NCI-H2081 treated with DMSO at 0.1 percent for 48 hours (cell line): ENCODE data around the gene B3GNT7.
"Not testable (repeated sequence)": the region's sequence is repeated elsewhere in the genome, so short reads cannot be mapped to it uniquely, and the experiment has no call there.

Experiments used
- DNase-seq: peaks from one replicate; lab custom pipeline; 2025; lab: John Stamatoyannopoulos, UW

Gene B3GNT7

GRCh38 chr2:231403421-231404182 lies 8.1 kb downstream of the B3GNT7 start:
- DNase-seq: not testable (repeated sequence)

DNA sequence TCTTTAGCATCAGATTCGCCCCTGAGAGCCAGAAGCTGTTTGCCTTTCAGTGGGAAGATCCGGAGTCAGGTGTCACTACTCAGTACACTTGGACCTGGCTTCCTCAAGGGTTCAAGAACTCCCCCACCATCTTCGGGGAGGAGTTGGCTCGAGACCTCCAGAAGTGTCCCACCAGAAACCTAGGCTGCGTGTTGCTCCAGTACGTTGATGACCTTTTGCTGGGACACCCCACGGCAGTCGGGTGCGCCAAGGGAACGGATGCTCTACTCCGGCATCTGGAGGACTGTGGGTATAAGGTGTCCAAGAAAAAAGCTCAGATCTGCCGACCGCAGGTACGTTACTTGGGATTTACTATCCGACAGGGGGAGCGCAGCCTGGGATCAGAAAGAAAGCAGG lies 8.7 kb downstream of the B3GNT7 start:
- not testable (repeated sequence) for DNase-seq

DNA sequence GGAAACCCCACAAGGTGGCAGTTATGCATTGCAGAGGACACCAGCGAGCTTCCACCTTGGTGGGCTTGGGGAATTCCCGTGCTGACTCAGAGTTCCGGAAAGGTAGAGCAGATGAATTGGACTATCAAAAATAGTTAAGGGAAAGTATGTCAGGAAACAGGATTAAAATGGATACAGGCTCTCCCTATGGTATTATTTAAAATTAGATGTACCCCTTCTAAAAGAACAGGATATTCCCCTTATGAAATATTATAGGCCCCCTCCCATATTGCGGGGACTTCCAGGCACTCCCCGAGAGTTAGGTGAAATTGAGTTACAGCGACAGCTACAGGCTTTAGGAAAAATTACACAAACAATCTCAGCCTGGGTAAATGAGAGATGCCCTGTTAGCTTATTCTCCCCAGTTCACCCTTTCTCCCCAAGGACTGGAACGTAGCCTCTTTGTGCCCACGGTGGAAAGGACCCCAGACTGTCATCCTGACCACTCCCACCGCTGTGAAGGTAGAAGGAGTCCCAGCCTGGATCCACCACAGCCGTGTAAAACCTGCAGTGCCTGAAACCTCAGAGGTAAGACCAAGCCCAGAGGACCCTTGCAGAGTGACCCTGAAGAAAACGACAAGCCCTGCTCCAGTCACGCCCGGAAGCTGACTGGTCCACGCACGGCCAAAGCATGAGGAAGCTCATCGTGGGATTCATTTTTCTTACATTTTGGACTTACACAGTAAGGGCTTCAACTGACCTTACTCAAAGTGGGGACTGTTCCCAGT lies 10.3 kb downstream of the B3GNT7 start:
- DNase-seq: not testable (repeated sequence)

DNA sequence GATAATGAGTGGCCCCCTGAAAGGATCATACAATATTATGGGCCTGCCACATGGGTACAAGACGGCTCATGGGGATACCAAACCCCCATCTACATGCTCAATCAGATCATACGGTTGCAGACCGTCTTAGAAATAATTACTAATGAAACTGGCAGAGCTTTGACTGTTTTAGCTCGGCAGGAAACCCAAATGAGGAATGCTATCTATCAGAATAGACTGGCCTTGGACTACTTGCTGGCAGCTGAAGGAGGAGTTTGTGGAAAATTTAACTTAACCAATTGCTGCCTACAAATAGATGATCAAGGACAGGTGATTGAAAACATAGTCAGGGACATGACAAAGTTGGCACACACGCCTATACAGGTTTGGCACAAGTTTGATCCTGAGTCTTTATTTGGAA lies 12.2 kb downstream of the B3GNT7 start:
- not testable (repeated sequence) for DNase-seq

- DNase-seq: not testable (repeated sequence)
Measured at GRCh38 chr2:231408304-231408703, 12.8 kb downstream of the B3GNT7 start.

GRCh38 chr2:231409776-231410175 lies 14.3 kb downstream of the B3GNT7 start:
- DNase-seq: no peak

GRCh38 chr2:231410293-231411004 lies 14.9 kb downstream of the B3GNT7 start:
- no peak for DNase-seq

- no peak for DNase-seq
Measured at GRCh38 chr2:231411237-231411636, 15.7 kb downstream of the B3GNT7 start.

DNA sequence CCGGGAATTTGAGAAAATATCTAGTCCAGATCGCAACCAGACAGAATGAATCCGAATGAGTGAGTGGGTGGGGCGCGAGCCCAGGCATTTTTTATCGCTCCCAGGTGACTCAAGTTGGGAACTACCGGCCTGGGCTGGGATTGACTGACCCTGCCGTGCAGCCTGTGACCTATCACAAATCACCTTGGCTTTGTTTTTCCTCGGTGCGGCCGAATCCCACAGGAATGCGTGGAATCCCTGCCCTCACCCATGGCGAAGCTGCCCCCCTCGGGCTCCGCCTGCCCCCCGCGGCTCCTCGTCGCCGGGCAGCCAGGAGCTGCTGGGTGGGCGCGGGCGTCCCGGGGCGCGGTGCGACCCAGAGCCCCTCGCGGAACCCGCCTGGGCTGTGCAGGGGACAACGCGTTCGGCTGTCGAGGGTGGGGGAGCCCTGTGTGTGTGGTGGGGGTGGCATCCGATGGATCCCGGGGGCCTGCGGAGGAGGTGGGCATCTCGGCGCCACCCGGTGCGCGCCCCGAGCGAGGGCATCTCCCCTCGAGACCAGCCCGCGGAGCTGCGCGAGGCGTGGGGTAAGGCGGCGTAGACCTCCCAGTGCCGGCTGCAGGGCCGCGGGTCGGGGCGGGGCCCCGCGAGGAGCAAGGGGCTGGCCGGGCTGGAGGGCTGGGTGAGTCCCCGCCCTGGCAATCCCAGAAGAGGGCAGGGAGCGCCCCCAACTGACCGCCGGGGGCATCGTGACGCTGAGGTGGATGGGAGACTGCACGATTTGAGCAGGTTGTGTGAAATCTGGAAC lies 16.5 kb downstream of the B3GNT7 start:
- no peak for DNase-seq

GRCh38 chr2:231412618-231412963 lies 17.1 kb downstream of the B3GNT7 start:
- no peak for DNase-seq

- no peak for DNase-seq
Measured at GRCh38 chr2:231413456-231413855, 17.9 kb downstream of the B3GNT7 start.

DNA sequence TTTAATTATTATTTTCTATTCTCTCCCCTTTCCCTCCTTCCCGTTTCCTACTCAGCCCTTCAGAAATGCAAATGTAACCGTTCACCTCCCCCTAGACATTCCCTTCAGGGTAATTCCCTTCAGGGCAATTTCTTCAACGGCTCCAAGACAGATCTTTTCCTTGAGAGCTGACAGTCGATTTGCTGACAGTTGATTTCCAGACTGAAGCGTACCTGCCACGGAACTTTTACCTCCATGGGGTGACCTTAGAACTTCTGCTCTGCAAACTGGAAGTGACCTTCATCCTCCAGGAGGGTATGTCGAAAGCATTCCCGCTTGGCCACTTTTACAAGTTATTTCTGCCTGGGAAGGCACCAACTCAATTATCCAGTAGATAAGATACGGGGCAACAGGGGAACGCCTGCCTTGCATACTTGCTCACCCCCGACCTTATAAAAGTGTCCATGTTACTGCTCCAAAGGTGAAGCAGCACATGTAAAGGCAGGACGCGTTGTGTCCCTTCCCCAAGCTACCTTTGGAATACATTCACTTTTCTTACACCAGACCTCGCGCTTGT lies 18.5 kb downstream of the B3GNT7 start:
- DNase-seq: no peak

DNA sequence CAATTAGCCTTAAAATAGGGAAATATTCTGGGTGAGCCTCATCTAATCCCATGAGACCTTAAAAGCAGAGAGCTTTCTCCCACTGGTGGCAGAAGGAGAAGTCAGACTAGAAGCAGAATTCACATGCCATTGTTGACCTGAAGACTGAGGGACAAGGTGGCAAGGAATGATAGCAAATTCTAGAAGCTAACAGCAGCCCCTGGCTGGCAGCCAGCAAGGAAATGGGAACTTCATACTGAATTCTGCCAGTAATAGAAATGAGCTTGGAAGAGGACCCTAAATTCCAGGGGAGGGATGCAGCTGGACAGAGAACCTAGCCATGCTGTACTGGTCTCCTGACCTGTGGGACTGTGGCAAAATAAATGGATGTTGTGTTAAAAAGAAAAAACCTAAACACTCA lies 19.5 kb downstream of the B3GNT7 start:
- DNase-seq: no peak

DNA sequence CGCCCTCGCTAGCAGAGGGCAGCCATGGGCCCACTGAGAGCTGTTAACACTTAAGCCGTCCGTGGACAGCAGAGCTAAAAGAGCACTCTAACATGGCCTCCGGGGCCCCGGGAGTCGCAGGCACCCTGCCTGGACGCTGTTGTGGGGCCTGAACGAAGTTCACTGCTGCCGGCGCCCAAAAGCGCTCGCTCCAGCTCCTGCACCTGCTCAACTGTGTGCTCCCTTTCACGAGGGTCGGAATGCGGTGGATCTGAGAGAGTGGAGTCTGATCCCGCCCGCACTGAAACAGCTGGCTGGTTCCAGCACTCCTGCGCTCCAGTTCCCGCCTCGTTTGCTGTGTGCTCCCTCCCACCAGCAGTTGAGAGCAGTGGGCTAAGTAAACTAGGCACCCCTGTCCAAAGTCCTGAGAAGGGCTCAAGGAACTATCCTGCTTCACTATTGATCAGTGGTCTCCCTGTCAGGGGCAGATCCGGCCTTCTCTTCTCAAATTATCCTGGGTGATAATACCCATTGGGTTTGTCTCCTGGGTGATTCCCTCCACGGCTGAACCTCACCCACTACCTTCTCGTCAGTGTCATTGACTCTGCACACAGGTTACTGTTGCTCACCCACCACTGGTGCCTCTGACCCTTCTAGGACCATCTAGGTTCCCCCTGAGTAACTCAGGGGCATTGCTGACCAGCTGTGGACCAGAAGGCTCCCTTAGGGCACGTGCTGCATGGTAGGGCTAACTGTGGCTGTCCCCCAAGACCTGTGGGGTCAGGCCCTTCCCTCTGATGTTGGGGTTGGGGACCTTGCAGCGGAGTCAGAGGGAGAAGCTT lies 23.5 kb downstream of the B3GNT7 start:
- no peak for DNase-seq

DNA sequence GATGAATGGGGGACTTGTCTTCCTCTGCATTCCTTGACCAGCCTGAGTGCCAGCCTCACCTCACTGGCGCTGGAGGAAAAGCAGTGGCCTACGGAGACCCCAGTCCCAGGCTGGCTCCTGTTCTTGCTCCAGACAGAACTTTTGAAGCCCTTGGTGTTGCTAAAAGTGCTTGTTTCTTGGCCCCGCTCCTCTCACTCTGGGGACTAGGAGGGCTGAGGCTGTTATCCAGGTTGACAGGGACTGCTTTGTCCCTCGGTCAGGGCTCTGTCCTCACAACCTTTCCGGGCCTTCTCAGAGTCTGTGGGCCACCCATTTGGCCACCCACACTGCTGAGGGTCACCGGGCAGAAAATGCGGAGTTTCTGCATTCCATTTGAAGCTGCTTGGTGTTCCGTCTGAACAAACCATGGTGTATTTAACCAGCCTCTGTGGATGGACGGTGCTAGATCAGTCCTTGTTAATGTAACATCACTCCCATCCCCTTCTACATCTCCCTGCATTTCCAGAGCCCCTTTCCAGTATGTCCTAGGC lies 25.6 kb downstream of the B3GNT7 start:
- DNase-seq: no peak

DNA sequence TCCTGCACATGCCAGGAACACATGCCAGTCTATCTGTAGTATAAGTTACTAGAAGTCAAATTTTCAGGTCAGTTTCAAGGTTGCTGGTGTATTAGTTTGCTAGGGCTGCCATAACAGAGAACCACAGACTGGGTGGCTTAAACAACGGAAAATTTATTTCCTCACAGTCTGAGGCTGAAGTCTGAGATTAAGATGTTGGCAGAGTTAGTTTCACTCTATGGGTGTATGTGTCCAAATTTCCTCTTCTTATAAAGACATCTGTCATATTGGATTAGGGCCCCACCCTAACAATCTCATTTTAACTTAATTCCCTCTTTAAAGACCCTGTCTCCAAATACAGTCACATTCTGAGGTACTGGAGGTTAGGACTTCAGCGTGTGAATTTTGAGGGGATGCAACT lies 26.5 kb downstream of the B3GNT7 start:
- no peak for DNase-seq

DNA sequence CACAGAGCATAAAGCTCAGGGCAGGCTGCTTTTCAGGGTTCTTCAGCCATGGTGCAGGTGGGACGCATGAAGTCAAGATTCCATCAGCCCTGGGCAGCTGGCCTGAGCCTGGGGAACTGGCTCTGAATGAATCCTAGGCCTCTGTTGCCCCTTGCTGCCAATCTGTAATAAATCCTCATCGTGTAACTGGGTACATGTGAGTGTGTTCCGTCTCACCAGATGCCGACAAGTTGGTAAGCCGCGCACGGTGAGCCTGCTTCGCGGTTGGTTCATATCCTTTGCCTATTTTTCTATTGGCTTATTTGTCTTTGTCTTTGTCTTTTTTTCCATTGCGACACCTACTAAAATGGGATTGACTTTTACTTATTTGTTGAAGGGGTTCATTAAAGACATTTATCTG lies 27.7 kb downstream of the B3GNT7 start:
- no peak for DNase-seq

- DNase-seq: no peak
Measured at GRCh38 chr2:231425291-231425810, 29.8 kb downstream of the B3GNT7 start.

DNA sequence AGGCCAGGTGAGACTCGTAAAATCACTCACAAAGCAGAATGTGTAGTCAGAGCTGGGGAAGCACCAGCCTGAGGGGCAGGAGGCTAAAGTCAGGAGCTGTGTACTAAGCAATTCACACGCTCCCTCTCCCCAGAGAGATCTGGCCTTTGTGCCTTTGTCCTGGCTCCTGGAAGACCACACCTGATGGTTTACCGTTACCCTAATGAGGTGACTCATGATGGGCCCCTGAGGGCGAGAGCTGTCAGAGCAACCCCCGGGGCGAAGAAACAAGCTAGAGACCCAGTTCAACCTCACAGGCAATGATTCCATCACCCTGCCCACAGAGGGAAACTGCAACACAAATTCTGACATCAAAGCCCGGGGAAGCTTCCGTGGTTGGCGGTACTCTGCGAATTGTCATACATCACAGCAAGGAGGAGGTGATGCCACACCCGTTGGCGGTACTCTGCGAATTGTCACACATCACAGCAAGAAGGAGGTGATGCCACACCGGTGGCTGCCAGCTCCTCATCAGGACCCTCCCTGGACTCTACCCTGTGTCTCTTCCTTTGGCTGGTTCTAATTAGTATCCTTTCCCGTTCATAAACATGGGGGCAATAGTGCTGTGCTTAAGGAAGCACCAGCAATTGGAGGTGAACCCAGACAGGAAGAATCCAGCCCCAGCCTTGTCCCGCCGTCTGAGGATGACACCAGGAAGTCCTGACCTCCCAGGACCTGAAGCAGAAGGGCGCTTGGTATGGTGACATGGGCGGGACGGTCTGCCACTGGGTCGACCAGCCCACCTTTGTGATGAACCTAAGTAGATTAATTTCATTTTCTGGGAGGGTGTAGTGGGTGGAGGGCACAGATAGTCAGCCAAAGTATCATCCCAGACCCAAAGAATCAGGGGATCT lies 30.5 kb downstream of the B3GNT7 start:
- DNase-seq: no peak
